ENCODE results near the gene GLT8D2.

- TF ChIP-seq POLR2A (IDR thresholded peaks at IDR 0.05) (no peak), CTCF (IDR thresholded peaks at IDR 0.05) (no peak)
These were observed 46.4 kb downstream of the GLT8D2 start for GRCh38 chr12:104003596-104003995.

Measured in esophagus squamous epithelium (tissue), 4 donors.